Sigmoid colon (tissue), 7 donors: Measurements from ENCODE around the gene QSOX1. TPM values are rescaled to one million over a fixed set of nuclear protein-coding genes. Genes with fewer than 3 reads are reported as not detected.

Experiments used
- DNase-seq: peaks from one replicate; pipeline ENCODE4 v3.0.0-alpha.2; 2019
- H3K27ac ChIP-seq, 4 donors: fragments of 200-600 bp; sonication (generic); one replicate each; pipeline ENCODE4 v1.5.1; 2016 to 2019; ENCODE audit warnings: mild to moderate bottlenecking in 1 of 4
- H3K27me3 ChIP-seq, 3 donors: fragments of 200-600 bp; sonication (generic); one replicate each; pipeline ENCODE4 v1.5.1; 2019; ENCODE audit warnings: mild to moderate bottlenecking in 1 of 3
- H3K36me3 ChIP-seq, 4 donors: fragments of 200-600 bp; sonication (generic); one replicate each; pipeline ENCODE4 v1.5.1; 2016 to 2019
- H3K4me1 ChIP-seq, 4 donors: fragments of 200-600 bp; sonication (generic); one replicate each; pipeline ENCODE4 v1.5.1; 2017 to 2019
- H3K4me3 ChIP-seq, 4 donors: fragments of 200-600 bp; sonication (generic); one replicate each; pipeline ENCODE4 v1.5.1; 2017 to 2019; ENCODE audit warnings: mild to moderate bottlenecking in 2 of 4, moderate library complexity in 1 of 4
- H3K9me3 ChIP-seq, 4 donors: fragments of 200-600 bp in 3 of 4; sonication (generic) in 3 of 4; one replicate each; pipeline versions ENCODE4 v1.5.1 to v1.6.1; 2013 to 2019
- CTCF ChIP-seq, 4 experiments: fragments of 450-650 bp in 3 of 4; fragments of 200-600 bp in 1 of 4; IDR thresholded peaks; one replicate each; pipeline ENCODE4 v1.5.1; 2016 to 2019; ENCODE audit warnings: antibody characterized with exemption in 4 of 4, mild to moderate bottlenecking in 3 of 4, moderate library complexity in 2 of 4
- EP300 ChIP-seq, 4 donors: sonication (generic); formaldehyde crosslinking; IDR thresholded peaks; one replicate each; pipeline ENCODE4 v1.6.1; 2017; ENCODE audit warnings: antibody characterized with exemption in 4 of 4
- POLR2A ChIP-seq, 2 donors: fragments of 450-650 bp; IDR thresholded peaks; one replicate each; pipeline ENCODE4 v1.6.1; 2016; ENCODE audit warnings: antibody characterized with exemption in 2 of 2, mild to moderate bottlenecking in 2 of 2, moderate library complexity in 2 of 2
- POLR2AphosphoS5 ChIP-seq, 4 donors: sonication (generic); formaldehyde crosslinking; IDR thresholded peaks; one replicate each; pipeline ENCODE4 v1.6.1; 2017; ENCODE audit warnings: antibody characterized with exemption in 4 of 4
- WGBS, 2 donors: extraction: QIAGEN DNeasy Blood & Tissue Kit; methylation state at CpG; one replicate each; pipeline ENCODE4 v1.1.7; 2013; 5-methylcytosine and 5-hydroxymethylcytosine counted together
- intact Hi-C: fragments of 100-400 bp; cut with DNase I; formaldehyde crosslinking; loops from one replicate; pipeline ENCODE4 v1.15.1; 2023
- polyA plus RNA-seq, 3 donors: library from polyadenylated mRNA; stranded (reverse); fragments of 200-250 nt; gene quantifications; one replicate each; pipeline ENCODE4 v1.2.3, GENCODE V29; 2013
- total RNA-seq, 4 donors: library from RNA; depleted of rRNA; stranded (reverse); fragments of >200 nt; gene quantifications; one replicate each; pipeline ENCODE4 v1.1.0, GENCODE V29; 2016
- donor health status: healthy with polysubstance abuse.
- donor health status: Bipolar disorder and iron deficiency.
- donor health status: healthy.

Gene QSOX1
- total and polyA plus RNA-seq, 7 donors, result 26.4 to 175 (median 71.9) TPM

GRCh38 chr1:180176965-180177364, 22.3 kb downstream of the QSOX1 start:
- Histone ChIP-seq H3K36me3 (peaks cover 0 to 4% (median 1%) of the 10 kb centered on the region in 4 donors), H3K4me1 (peaks cover 0 to 19% (median 15%) of the 10 kb centered on the region in 4 donors), H3K27ac (no peak overlapping the region), H3K4me3 (no peak overlapping the region), H3K27me3 (no peaks in the 10 kb centered on the region), H3K9me3 (no peaks in the 10 kb centered on the region)
- TF ChIP-seq CTCF (IDR thresholded peaks at IDR 0.05) (no peak), POLR2A (IDR thresholded peaks at IDR 0.05) (no peak), POLR2AphosphoS5 (IDR thresholded peaks at IDR 0.05) (no peak), EP300 (IDR thresholded peaks at IDR 0.05) (no peak)
- DNase-seq, result no peak
- intact Hi-C loops, result loop anchor here (5.0 kb wide), 2 partner anchors 65 to 310 kb away; no protein-coding TSS in a partner anchor
- WGBS, 2 donors, result 89 to 97% methylated on average over 4 of the region's 4 CpGs

- Histone ChIP-seq H3K36me3 (peaks cover 0 to 13% (median 6%) of the 10 kb centered on the region in 4 donors), H3K27ac (no peak overlapping the region), H3K27me3 (no peaks in the 10 kb centered on the region), H3K9me3 (no peaks in the 10 kb centered on the region), H3K4me3 (no peak overlapping the region), H3K4me1 (peaks cover 0 to 18% (median 15%) of the 10 kb centered on the region in 4 donors)
- no peak for DNase-seq
- intact Hi-C loops, result loop anchor here (5.0 kb wide), 2 partner anchors 66 to 311 kb away; no protein-coding TSS in a partner anchor
- 66 to 86% methylated on average over 4 of the region's 4 CpGs for WGBS, 2 donors
- TF ChIP-seq POLR2AphosphoS5 (IDR thresholded peaks at IDR 0.05) (no peak), EP300 (IDR thresholded peaks at IDR 0.05) (no peak), CTCF (IDR thresholded peaks at IDR 0.05) (no peak), POLR2A (IDR thresholded peaks at IDR 0.05) (no peak)
These were observed 23.3 kb downstream of the QSOX1 start for GRCh38 chr1:180177931-180178330.

- DNase-seq, result peak; percentile 81
- no peaks in the 10 kb centered on the region for H3K9me3 ChIP-seq
- TF ChIP-seq CTCF (IDR thresholded peaks at IDR 0.05), result peak; percentile 84 to 94 (median 91)
- no peak for TF ChIP-seq POLR2AphosphoS5 (IDR thresholded peaks at IDR 0.05)
- no peaks in the 10 kb centered on the region for H3K27me3 ChIP-seq
- peaks cover 0 to 11% (median 10%) of the 10 kb centered on the region in 4 donors for H3K4me1 ChIP-seq
- no peak overlapping the region for H3K27ac ChIP-seq
- WGBS, 2 donors, result 58 to 72% methylated on average over 12 of the region's 12 CpGs
- peaks cover 0 to 20% (median 7%) of the 10 kb centered on the region in 4 donors for H3K36me3 ChIP-seq
- H3K4me3 ChIP-seq, result no peak overlapping the region
- intact Hi-C loops, result loop anchor here (5.0 kb wide), 2 partner anchors 66 to 311 kb away; no protein-coding TSS in a partner anchor
These were observed 24.0 kb downstream of the QSOX1 start for GRCh38 chr1:180178511-180179161.

GRCh38 chr1:180179162-180179957, 24.7 kb downstream of the QSOX1 start:
- peaks cover 0 to 27% (median 9%) of the 10 kb centered on the region in 4 donors for H3K36me3 ChIP-seq
- H3K4me3 ChIP-seq, result no peak overlapping the region
- intact Hi-C loops, result loop anchor here (5.0 kb wide), 2 partner anchors 67 to 312 kb away; no protein-coding TSS in a partner anchor
- no peaks in the 10 kb centered on the region for H3K27me3 ChIP-seq
- WGBS, 2 donors, result 88 to 91% methylated on average over 12 of the region's 12 CpGs
- H3K4me1 ChIP-seq, result peaks cover 0 to 4% (median 4%) of the 10 kb centered on the region in 4 donors
- peak; percentile 50 for DNase-seq
- TF ChIP-seq POLR2AphosphoS5 (IDR thresholded peaks at IDR 0.05), result no peak
- peak in 1 of 4 experiments; percentile 11 for TF ChIP-seq CTCF (IDR thresholded peaks at IDR 0.05)
- H3K27ac ChIP-seq, result no peak overlapping the region
- no peaks in the 10 kb centered on the region for H3K9me3 ChIP-seq
